Stomach (tissue), 4 donors: ENCODE results near the gene NUP98.

Source experiments
- CTCF ChIP-seq, 7 experiments: fragments of 450-650 bp in 4 of 7; fragments of 200-600 bp in 3 of 7; sonication (generic) in 3 of 7; IDR thresholded peaks; one replicate each; pipeline ENCODE4 v1.5.1; 2016 to 2019; ENCODE audit warnings: antibody characterized with exemption in 7 of 7, control low read depth in 2 of 7, mild to moderate bottlenecking in 1 of 7
- EP300 ChIP-seq: sonication (generic); formaldehyde crosslinking; IDR thresholded peaks from one replicate; pipeline ENCODE4 v1.6.1; 2017; ENCODE audit warnings: antibody characterized with exemption
- POLR2A ChIP-seq, 4 donors: fragments of 450-650 bp; IDR thresholded peaks; one replicate each; pipeline ENCODE4 v1.6.1; 2016; ENCODE audit warnings: antibody characterized with exemption in 4 of 4, control low read depth in 2 of 4, mild to moderate bottlenecking in 1 of 4, moderate library complexity in 1 of 4
- POLR2AphosphoS5 ChIP-seq, 3 donors: sonication (generic); formaldehyde crosslinking; IDR thresholded peaks; one replicate each; pipeline ENCODE4 v1.6.1; 2016; ENCODE audit warnings: antibody characterized with exemption in 3 of 3

- TF ChIP-seq CTCF (IDR thresholded peaks at IDR 0.05) (no peak), POLR2AphosphoS5 (IDR thresholded peaks at IDR 0.05) (no peak), POLR2A (IDR thresholded peaks at IDR 0.05) (no peak), EP300 (no peak)
These were observed 161.5 kb downstream of the NUP98 start for GRCh38 chr11:3635641-3636375.
